ENCODE data around the gene ZNF558. TPM values are rescaled to one million over a fixed set of nuclear protein-coding genes. Genes with fewer than 3 reads are reported as not detected.

The ZNF558 gene
- total RNA-seq, 1 experiment from 2014 or later = 3.0 TPM

DNA sequence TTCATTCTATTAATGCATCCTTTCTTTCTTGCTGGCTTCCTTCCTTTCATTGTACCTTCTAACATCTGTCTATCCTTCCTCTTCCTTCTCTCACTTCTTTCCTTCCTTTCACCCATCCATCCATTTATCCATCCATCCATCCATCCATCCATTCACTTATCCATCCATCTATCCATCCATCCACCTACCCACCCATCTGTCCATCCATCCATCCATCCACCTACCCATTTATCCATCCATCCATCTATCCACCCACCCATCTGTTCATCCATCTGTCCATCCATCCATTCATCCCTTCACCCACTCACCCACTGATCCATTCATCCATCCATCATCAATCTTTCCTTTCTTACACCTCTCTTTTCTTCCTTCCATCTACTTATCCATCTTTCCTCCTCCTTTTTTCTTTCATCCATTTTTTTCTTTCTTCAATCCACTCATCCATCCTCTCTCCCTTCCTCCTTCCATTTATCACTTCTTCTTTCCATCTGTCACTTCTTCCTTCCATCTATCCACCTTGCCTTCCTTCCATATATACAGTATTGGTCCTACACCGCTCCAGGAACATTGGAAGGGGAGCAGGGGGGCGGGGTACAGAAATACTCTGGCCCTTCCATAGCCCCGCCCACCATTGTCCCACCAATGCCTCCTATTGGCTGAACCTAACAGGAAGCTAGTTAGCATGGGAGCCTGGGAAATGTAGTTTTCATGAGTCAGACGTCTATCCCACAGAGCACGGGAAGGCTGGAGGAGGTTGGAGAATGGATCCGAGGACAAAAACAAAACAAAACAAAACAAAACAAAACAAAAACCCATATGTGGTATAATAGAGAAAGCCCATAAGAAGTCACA, 46.0 kb upstream of the ZNF558 start:
- ChIA-PET POLR2A (no interaction called here), CTCF (no interaction called here)
- no peak for DNase-seq (ENCODE audit: low spot score)

DNA sequence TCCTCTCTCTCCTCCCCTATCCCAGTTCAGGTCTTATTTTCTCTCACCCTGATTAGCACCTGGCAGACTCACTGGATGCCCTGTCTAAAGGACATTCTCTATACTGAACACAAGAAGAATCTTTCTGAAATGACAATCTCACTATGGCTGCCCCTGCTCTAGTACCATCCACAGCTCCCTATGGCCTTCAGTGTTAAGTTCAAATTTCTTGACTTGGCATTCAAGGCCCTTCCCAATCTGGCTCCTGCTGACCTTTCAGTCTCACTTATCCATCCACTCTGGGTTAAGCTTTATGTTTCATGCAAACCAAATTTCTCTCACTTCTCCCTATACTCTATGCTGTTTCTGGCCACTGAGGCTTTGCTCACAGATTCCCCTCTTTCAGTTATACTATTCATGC, 34.2 kb upstream of the ZNF558 start:
- H3K36me3 Mint-ChIP-seq = peaks cover 37% of the 10 kb centered on the region
- ChIA-PET CTCF (no interaction called here), POLR2A (no interaction called here)
- DNase-seq (ENCODE audit: low spot score) = no peak
- ATAC-seq = no peak
- H3K27me3 Mint-ChIP-seq (ENCODE audit: low read depth) = peaks cover 15% of the 10 kb centered on the region
- H3K27ac Mint-ChIP-seq = no peak overlapping the region
- no peak overlapping the region for H3K4me3 Mint-ChIP-seq
- no peaks in the 10 kb centered on the region for H3K4me1 Mint-ChIP-seq
- peaks cover 31% of the 10 kb centered on the region for H3K9me3 Mint-ChIP-seq
- TF ChIP-seq, protein P1, sequence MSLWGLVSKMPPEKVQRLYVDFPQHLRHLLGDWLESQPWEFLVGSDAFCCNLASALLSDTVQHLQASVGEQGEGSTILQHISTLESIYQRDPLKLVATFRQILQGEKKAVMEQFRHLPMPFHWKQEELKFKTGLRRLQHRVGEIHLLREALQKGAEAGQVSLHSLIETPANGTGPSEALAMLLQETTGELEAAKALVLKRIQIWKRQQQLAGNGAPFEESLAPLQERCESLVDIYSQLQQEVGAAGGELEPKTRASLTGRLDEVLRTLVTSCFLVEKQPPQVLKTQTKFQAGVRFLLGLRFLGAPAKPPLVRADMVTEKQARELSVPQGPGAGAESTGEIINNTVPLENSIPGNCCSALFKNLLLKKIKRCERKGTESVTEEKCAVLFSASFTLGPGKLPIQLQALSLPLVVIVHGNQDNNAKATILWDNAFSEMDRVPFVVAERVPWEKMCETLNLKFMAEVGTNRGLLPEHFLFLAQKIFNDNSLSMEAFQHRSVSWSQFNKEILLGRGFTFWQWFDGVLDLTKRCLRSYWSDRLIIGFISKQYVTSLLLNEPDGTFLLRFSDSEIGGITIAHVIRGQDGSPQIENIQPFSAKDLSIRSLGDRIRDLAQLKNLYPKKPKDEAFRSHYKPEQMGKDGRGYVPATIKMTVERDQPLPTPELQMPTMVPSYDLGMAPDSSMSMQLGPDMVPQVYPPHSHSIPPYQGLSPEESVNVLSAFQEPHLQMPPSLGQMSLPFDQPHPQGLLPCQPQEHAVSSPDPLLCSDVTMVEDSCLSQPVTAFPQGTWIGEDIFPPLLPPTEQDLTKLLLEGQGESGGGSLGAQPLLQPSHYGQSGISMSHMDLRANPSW (CRISPR knock-in tag; conservative IDR thresholded peaks at IDR 0.05; ENCODE audit: low read depth) = no peak
- no peak for TF ChIP-seq SOX15 (CRISPR knock-in tag; IDR thresholded peaks at IDR 0.05)
- TF ChIP-seq, protein P2, sequence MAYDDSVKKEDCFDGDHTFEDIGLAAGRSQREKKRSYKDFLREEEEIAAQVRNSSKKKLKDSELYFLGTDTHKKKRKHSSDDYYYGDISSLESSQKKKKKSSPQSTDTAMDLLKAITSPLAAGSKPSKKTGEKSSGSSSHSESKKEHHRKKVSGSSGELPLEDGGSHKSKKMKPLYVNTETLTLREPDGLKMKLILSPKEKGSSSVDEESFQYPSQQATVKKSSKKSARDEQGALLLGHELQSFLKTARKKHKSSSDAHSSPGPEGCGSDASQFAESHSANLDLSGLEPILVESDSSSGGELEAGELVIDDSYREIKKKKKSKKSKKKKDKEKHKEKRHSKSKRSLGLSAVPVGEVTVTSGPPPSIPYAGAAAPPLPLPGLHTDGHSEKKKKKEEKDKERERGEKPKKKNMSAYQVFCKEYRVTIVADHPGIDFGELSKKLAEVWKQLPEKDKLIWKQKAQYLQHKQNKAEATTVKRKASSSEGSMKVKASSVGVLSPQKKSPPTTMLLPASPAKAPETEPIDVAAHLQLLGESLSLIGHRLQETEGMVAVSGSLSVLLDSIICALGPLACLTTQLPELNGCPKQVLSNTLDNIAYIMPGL (CRISPR knock-in tag; IDR thresholded peaks at IDR 0.05) = no peak
- no peak for TF ChIP-seq CREB1 (CRISPR knock-in tag; IDR thresholded peaks at IDR 0.05)
- TF ChIP-seq, protein P3, sequence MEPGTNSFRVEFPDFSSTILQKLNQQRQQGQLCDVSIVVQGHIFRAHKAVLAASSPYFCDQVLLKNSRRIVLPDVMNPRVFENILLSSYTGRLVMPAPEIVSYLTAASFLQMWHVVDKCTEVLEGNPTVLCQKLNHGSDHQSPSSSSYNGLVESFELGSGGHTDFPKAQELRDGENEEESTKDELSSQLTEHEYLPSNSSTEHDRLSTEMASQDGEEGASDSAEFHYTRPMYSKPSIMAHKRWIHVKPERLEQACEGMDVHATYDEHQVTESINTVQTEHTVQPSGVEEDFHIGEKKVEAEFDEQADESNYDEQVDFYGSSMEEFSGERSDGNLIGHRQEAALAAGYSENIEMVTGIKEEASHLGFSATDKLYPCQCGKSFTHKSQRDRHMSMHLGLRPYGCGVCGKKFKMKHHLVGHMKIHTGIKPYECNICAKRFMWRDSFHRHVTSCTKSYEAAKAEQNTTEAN (CRISPR knock-in tag; IDR thresholded peaks at IDR 0.05) = no peak
- TF ChIP-seq, protein P4, sequence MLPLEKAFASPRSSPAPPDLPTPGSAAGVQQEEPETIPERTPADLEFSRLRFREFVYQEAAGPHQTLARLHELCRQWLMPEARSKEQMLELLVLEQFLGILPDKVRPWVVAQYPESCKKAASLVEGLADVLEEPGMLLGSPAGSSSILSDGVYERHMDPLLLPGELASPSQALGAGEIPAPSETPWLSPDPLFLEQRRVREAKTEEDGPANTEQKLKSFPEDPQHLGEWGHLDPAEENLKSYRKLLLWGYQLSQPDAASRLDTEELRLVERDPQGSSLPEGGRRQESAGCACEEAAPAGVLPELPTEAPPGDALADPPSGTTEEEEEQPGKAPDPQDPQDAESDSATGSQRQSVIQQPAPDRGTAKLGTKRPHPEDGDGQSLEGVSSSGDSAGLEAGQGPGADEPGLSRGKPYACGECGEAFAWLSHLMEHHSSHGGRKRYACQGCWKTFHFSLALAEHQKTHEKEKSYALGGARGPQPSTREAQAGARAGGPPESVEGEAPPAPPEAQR (CRISPR knock-in tag; IDR thresholded peaks at IDR 0.05) = no peak
- TF ChIP-seq, protein P5, sequence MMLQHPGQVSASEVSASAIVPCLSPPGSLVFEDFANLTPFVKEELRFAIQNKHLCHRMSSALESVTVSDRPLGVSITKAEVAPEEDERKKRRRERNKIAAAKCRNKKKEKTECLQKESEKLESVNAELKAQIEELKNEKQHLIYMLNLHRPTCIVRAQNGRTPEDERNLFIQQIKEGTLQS (CRISPR knock-in tag; conservative IDR thresholded peaks at IDR 0.05) = no peak
- no peak for TF ChIP-seq SMAD4 (CRISPR knock-in tag; IDR thresholded peaks at IDR 0.05)
- TF ChIP-seq, protein P6, sequence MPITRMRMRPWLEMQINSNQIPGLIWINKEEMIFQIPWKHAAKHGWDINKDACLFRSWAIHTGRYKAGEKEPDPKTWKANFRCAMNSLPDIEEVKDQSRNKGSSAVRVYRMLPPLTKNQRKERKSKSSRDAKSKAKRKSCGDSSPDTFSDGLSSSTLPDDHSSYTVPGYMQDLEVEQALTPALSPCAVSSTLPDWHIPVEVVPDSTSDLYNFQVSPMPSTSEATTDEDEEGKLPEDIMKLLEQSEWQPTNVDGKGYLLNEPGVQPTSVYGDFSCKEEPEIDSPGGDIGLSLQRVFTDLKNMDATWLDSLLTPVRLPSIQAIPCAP (CRISPR knock-in tag; IDR thresholded peaks at IDR 0.05) = no peak

More for the DNA sequence above, 46.0 kb upstream of the ZNF558 start:
- TF ChIP-seq, protein P7, sequence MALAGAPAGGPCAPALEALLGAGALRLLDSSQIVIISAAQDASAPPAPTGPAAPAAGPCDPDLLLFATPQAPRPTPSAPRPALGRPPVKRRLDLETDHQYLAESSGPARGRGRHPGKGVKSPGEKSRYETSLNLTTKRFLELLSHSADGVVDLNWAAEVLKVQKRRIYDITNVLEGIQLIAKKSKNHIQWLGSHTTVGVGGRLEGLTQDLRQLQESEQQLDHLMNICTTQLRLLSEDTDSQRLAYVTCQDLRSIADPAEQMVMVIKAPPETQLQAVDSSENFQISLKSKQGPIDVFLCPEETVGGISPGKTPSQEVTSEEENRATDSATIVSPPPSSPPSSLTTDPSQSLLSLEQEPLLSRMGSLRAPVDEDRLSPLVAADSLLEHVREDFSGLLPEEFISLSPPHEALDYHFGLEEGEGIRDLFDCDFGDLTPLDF (CRISPR knock-in tag; IDR thresholded peaks at IDR 0.05) = no peak
- TF ChIP-seq, protein P8, sequence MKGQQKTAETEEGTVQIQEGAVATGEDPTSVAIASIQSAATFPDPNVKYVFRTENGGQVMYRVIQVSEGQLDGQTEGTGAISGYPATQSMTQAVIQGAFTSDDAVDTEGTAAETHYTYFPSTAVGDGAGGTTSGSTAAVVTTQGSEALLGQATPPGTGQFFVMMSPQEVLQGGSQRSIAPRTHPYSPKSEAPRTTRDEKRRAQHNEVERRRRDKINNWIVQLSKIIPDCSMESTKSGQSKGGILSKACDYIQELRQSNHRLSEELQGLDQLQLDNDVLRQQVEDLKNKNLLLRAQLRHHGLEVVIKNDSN (CRISPR knock-in tag; IDR thresholded peaks at IDR 0.05) = no peak
- TF ChIP-seq, protein P9, sequence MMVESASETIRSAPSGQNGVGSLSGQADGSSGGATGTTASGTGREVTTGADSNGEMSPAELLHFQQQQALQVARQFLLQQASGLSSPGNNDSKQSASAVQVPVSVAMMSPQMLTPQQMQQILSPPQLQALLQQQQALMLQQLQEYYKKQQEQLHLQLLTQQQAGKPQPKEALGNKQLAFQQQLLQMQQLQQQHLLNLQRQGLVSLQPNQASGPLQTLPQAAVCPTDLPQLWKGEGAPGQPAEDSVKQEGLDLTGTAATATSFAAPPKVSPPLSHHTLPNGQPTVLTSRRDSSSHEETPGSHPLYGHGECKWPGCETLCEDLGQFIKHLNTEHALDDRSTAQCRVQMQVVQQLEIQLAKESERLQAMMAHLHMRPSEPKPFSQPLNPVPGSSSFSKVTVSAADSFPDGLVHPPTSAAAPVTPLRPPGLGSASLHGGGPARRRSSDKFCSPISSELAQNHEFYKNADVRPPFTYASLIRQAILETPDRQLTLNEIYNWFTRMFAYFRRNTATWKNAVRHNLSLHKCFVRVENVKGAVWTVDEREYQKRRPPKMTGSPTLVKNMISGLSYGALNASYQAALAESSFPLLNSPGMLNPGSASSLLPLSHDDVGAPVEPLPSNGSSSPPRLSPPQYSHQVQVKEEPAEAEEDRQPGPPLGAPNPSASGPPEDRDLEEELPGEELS (CRISPR knock-in tag; IDR thresholded peaks at IDR 0.05) = no peak
- TF ChIP-seq RELA (CRISPR knock-in tag; IDR thresholded peaks at IDR 0.05; ENCODE audit: borderline replicate concordance) (no peak), NFATC4 (CRISPR knock-in tag; IDR thresholded peaks at IDR 0.05) (no peak), ATF1 (CRISPR knock-in tag; IDR thresholded peaks at IDR 0.05) (no peak)
- TF ChIP-seq, protein P10, sequence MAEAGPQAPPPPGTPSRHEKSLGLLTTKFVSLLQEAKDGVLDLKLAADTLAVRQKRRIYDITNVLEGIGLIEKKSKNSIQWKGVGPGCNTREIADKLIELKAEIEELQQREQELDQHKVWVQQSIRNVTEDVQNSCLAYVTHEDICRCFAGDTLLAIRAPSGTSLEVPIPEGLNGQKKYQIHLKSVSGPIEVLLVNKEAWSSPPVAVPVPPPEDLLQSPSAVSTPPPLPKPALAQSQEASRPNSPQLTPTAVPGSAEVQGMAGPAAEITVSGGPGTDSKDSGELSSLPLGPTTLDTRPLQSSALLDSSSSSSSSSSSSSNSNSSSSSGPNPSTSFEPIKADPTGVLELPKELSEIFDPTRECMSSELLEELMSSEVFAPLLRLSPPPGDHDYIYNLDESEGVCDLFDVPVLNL (CRISPR knock-in tag; IDR thresholded peaks at IDR 0.05; ENCODE audit: borderline replicate concordance, low read depth) = no peak
- TF ChIP-seq, protein P11, sequence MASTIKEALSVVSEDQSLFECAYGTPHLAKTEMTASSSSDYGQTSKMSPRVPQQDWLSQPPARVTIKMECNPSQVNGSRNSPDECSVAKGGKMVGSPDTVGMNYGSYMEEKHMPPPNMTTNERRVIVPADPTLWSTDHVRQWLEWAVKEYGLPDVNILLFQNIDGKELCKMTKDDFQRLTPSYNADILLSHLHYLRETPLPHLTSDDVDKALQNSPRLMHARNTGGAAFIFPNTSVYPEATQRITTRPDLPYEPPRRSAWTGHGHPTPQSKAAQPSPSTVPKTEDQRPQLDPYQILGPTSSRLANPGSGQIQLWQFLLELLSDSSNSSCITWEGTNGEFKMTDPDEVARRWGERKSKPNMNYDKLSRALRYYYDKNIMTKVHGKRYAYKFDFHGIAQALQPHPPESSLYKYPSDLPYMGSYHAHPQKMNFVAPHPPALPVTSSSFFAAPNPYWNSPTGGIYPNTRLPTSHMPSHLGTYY (CRISPR knock-in tag; IDR thresholded peaks at IDR 0.05) = no peak
- no peaks in the 10 kb centered on the region for H3K4me1 Mint-ChIP-seq
- peaks cover 61% of the 10 kb centered on the region for H3K36me3 Mint-ChIP-seq
- no peak for ATAC-seq
- peaks cover 47% of the 10 kb centered on the region for H3K9me3 Mint-ChIP-seq
- no peak overlapping the region for H3K27ac Mint-ChIP-seq
- no peak overlapping the region; the same call in 1 of the 2 replicates for H3K4me3 Mint-ChIP-seq
- H3K27me3 Mint-ChIP-seq (ENCODE audit: low read depth) = peaks cover 17% of the 10 kb centered on the region
